Measurements from ENCODE around the gene SMIM10.
"Not testable (repeated sequence)": the region's sequence is repeated elsewhere in the genome, so short reads cannot be mapped to it uniquely, and the experiment has no call there.

SMIM10 gene

DNA sequence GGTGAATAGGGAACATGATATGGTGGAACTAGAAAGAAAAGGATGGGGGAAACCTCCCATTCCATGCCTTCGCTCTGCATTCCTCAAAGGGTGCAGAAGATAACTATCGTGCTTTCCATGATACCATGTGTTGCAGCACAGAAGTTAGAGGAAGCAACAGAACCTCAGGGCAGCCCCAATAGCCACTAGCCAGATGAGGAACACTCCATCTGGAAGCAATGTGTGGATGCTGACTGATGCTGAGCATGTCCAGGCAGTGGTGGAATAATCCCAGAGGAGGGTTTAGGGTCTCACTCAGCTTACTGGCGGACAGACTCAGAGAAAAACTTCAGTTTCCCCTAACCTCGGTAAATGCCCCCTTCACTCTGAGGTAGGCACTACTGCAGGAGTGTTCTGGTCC lies 7.5 kb downstream of the SMIM10 start:
- H3K4me3 Mint-ChIP-seq = no peak overlapping the region
- peaks cover 4% of the 10 kb centered on the region for H3K4me1 Mint-ChIP-seq (ENCODE audit: low read depth)
- no peaks in the 10 kb centered on the region for H3K36me3 Mint-ChIP-seq
- H3K27me3 Mint-ChIP-seq = no peaks in the 10 kb centered on the region
- no peak overlapping the region for H3K27ac Mint-ChIP-seq
- H3K9me3 Mint-ChIP-seq (ENCODE audit: low read depth) = no peaks in the 10 kb centered on the region

DNA sequence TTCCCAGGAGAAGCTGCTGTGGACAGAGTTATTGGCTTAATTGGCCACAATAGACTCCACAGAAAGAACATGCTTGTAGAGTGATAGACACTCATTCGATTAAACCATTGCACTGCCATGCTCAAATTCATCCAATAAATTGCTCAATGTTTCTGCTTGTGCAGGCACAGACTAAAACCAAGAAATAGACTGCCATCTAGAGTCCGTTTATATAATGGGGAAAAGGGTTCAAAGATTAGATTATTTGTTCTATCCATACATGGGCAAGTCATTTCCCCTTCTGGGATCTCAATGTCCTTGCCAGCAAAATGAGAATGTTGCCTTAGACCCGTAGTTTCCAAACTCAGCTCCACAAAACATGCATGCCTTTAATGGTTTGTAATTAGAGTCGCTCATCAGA lies 8.7 kb downstream of the SMIM10 start:
- H3K27me3 Mint-ChIP-seq = no peaks in the 10 kb centered on the region
- H3K9me3 Mint-ChIP-seq (ENCODE audit: low read depth) = no peaks in the 10 kb centered on the region
- H3K36me3 Mint-ChIP-seq = no peaks in the 10 kb centered on the region
- H3K4me1 Mint-ChIP-seq (ENCODE audit: low read depth) = peaks cover 15% of the 10 kb centered on the region
- H3K4me3 Mint-ChIP-seq = no peak overlapping the region
- H3K27ac Mint-ChIP-seq = no peak overlapping the region

- no peaks in the 10 kb centered on the region for H3K9me3 Mint-ChIP-seq (ENCODE audit: low read depth)
- H3K27ac Mint-ChIP-seq = no peak overlapping the region
- H3K27me3 Mint-ChIP-seq = no peaks in the 10 kb centered on the region
- H3K36me3 Mint-ChIP-seq = no peaks in the 10 kb centered on the region
- H3K4me3 Mint-ChIP-seq = no peak overlapping the region
- peaks cover 18% of the 10 kb centered on the region for H3K4me1 Mint-ChIP-seq (ENCODE audit: low read depth)
Measured at GRCh38 chrX:135000516-135000915, 9.7 kb downstream of the SMIM10 start.

GRCh38 chrX:135003876-135004623 lies 13.3 kb downstream of the SMIM10 start:
- H3K27me3 Mint-ChIP-seq = no peaks in the 10 kb centered on the region
- peak overlapping the region; percentile 16 for H3K27ac Mint-ChIP-seq
- H3K4me3 Mint-ChIP-seq = peak overlapping the region; percentile 89
- no peaks in the 10 kb centered on the region for H3K9me3 Mint-ChIP-seq (ENCODE audit: low read depth)
- no peaks in the 10 kb centered on the region for H3K36me3 Mint-ChIP-seq
- peaks cover 18% of the 10 kb centered on the region for H3K4me1 Mint-ChIP-seq (ENCODE audit: low read depth)

DNA sequence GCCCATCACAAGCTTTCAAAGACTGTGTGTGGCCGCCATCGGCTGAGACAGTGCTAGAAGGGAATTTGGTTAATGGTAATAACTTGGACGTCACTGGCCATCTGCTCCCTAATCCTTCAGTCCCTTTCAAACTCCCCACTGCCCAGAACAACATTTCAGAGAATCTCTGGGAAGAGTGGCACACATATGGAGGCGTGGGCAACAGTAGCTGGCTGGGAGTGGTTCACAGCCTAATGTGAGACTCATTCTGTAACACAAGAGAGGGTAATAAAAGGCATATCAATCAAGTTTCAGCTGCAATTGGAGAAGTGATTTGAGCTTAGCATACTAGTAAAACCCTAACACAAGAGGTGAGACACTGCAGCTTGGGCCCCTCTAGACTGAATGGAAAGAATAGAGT lies 15.4 kb downstream of the SMIM10 start:
- H3K4me1 Mint-ChIP-seq (ENCODE audit: low read depth) = peaks cover 18% of the 10 kb centered on the region

DNA sequence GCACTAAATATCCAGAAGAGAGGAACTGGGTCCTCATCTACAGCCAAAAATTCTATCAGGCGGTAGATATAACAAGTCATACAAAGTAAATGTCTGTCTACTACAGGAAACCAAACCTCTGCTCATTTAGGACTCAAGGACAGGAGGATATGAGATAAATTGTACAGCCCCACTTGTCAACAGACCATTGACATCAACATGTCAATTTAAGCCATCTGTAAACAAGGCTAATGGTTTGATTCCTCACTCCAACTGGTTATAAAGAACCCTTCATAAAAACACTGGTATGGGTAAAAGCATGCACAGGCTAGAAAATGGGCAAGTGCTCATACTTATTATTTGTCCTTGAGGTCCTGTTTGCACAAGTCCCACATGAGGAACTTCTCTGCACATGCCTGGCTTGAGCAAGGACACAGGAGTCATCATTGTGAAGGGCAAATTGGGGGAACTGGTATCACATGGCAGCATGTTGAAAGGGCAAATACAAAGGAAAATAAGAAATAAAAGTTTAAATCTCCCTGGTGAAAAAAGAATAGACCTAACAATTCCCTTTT lies 18.3 kb downstream of the SMIM10 start:
- Mint-ChIP-seq H3K9me3 (ENCODE audit: low read depth) (no peaks in the 10 kb centered on the region), H3K4me3 (no peak overlapping the region), H3K4me1 (ENCODE audit: low read depth) (peaks cover 6% of the 10 kb centered on the region), H3K36me3 (no peaks in the 10 kb centered on the region), H3K27ac (no peak overlapping the region), H3K27me3 (peaks cover 2% of the 10 kb centered on the region)

More for the DNA sequence above, 15.4 kb downstream of the SMIM10 start:
- H3K27me3 Mint-ChIP-seq = no peaks in the 10 kb centered on the region
- no peaks in the 10 kb centered on the region for H3K36me3 Mint-ChIP-seq
- no peak overlapping the region for H3K27ac Mint-ChIP-seq
- H3K9me3 Mint-ChIP-seq (ENCODE audit: low read depth) = no peaks in the 10 kb centered on the region
- H3K4me3 Mint-ChIP-seq = no peak overlapping the region

GRCh38 chrX:135009838-135010237 lies 19.0 kb downstream of the SMIM10 start:
- no peaks in the 10 kb centered on the region for H3K36me3 Mint-ChIP-seq
- H3K9me3 Mint-ChIP-seq (ENCODE audit: low read depth) = no peaks in the 10 kb centered on the region
- H3K4me3 Mint-ChIP-seq = no peak overlapping the region
- H3K27ac Mint-ChIP-seq = no peak overlapping the region
- H3K27me3 Mint-ChIP-seq = peaks cover 2% of the 10 kb centered on the region
- no peaks in the 10 kb centered on the region for H3K4me1 Mint-ChIP-seq (ENCODE audit: low read depth)

GRCh38 chrX:135010921-135011320 lies 20.1 kb downstream of the SMIM10 start:
- no peak overlapping the region for H3K4me3 Mint-ChIP-seq
- H3K27ac Mint-ChIP-seq = no peak overlapping the region
- peaks cover 2% of the 10 kb centered on the region for H3K27me3 Mint-ChIP-seq
- H3K36me3 Mint-ChIP-seq = no peaks in the 10 kb centered on the region
- no peaks in the 10 kb centered on the region for H3K9me3 Mint-ChIP-seq (ENCODE audit: low read depth)
- H3K4me1 Mint-ChIP-seq (ENCODE audit: low read depth) = no peaks in the 10 kb centered on the region

DNA sequence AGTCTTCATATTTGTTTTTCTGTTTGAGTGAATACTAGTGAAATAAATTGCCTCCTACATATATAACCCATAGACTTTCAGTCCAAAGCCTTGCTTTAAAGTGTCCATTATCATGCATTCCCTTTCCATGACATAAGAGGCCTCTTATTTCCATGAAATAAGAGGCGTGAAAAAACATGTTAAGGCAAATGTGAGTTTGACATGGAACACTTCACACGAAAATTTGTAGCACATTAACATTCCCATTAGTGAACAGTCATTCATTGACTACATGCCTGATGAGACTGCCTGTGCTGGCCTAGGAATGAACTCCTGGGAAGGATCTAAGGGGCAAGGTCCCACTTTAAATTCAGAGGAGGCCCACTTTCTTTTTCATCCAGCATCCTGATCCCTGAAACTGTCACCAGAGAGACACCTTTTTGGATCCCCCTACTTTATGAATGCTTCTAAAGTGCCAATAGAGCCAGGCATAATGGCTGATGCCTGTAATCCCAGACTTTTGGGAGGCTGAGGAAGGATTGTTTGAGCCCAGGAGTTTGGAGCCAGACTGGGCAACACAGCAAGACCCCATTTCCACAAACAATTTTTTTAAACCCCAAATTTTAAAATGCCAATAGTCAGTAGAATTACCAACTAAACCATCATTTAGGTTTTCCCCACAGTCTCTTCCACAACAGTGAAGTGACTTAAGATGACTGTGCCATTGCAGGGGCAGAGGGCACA lies 24.9 kb downstream of the SMIM10 start:
- Mint-ChIP-seq H3K9me3 (ENCODE audit: low read depth) (no peaks in the 10 kb centered on the region), H3K27ac (no peak overlapping the region), H3K27me3 (peaks cover 2% of the 10 kb centered on the region), H3K36me3 (no peaks in the 10 kb centered on the region), H3K4me1 (ENCODE audit: low read depth) (no peaks in the 10 kb centered on the region), H3K4me3 (no peak overlapping the region)

DNA sequence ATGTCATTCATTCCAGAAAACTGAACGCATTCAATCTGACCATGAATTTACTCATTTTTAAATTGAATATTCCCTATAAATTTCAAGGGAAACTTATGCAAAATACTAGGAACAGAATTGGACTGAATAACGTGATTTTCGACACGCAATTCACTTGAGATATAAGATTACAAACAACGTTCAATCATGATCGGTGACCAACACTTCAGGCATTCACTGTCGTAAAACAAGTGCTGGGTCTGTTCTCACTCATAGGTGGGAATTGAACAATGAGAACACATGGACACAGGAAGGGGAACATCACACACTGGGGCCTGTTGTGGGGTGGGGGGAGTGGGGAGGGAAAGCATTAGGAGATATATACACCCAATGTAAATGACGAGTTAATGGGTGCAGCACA lies 29.1 kb downstream of the SMIM10 start:
- H3K27me3 Mint-ChIP-seq; H3K27ac Mint-ChIP-seq; H3K36me3 Mint-ChIP-seq; H3K4me3 Mint-ChIP-seq; H3K9me3 Mint-ChIP-seq (ENCODE audit: low read depth): not testable (repeated sequence)
- H3K4me1 Mint-ChIP-seq (ENCODE audit: low read depth) = peaks cover 11% of the 10 kb centered on the region

GRCh38 chrX:135023791-135024190 lies 33.0 kb downstream of the SMIM10 start:
- H3K4me3 Mint-ChIP-seq, H3K27me3 Mint-ChIP-seq: not testable (repeated sequence)

DNA sequence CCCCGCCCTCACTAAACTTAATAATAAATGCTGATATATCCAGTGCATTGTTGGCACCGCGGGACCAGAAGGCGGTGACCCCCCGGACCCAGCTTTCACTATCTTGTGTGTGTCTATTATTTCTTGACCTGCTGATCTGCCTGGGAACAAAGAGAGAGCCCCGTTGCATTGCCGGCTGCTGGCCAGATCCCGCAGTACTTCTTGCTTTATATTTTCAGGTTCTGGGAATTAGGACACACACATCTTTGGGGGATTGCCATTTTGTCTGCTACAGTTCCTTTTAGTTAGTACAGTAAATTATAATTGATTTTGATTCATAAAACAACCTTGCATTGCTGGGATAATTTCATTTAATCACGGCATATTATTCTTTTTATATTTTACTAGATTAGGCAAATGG lies 33.7 kb downstream of the SMIM10 start:
- peaks cover 11% of the 10 kb centered on the region for H3K4me1 Mint-ChIP-seq (ENCODE audit: low read depth)
- H3K9me3 Mint-ChIP-seq (ENCODE audit: low read depth) = no peaks in the 10 kb centered on the region
- H3K36me3 Mint-ChIP-seq = no peaks in the 10 kb centered on the region
- no peak overlapping the region for H3K4me3 Mint-ChIP-seq
- peaks cover 5% of the 10 kb centered on the region for H3K27me3 Mint-ChIP-seq
- no peak overlapping the region for H3K27ac Mint-ChIP-seq

More at GRCh38 chrX:135023791-135024190, 33.0 kb downstream of the SMIM10 start:
- H3K27ac Mint-ChIP-seq; H3K36me3 Mint-ChIP-seq; H3K9me3 Mint-ChIP-seq (ENCODE audit: low read depth): not testable (repeated sequence)
- peaks cover 11% of the 10 kb centered on the region for H3K4me1 Mint-ChIP-seq (ENCODE audit: low read depth)

DNA sequence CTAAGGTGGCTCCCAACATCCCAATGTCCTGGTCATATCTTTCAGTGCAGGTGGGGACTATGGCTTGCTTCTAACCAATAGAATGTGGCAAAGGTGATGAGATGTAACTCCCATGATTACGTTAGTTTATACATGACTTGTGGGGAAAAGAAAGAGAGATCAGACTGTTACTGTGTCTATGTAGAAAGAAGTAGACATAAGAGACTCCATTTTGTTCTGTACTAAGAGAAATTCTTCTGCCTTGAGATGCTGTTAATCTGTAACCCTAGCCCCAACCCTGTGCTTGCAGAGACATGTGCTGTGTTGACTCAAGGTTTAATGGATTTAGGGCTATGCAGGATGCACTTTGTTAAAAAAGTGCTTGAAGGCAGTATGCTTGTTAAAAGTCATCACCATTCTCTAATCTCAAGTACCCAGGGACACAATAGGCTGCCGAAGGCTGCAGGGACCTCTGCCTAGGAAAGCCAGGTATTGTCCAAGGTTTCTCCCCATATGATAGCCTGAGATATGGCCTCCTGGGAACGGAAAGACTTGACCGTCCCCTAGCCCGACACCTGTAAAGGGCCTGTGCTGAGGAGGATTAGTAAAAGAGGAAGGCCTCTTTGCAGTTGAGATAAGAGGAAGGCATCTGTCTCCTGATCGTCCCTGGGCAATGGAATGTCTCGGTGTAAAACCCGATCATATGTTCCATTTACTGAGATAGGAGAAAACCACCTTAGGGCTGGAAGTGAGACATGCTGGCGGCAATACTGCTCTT lies 39.6 kb downstream of the SMIM10 start:
- Mint-ChIP-seq H3K4me1 (ENCODE audit: low read depth) (peaks cover 16% of the 10 kb centered on the region), H3K4me3 (peak overlapping the region; percentile 30)
- not testable (repeated sequence) for H3K27ac Mint-ChIP-seq; H3K9me3 Mint-ChIP-seq (ENCODE audit: low read depth); H3K36me3 Mint-ChIP-seq; H3K27me3 Mint-ChIP-seq

DNA sequence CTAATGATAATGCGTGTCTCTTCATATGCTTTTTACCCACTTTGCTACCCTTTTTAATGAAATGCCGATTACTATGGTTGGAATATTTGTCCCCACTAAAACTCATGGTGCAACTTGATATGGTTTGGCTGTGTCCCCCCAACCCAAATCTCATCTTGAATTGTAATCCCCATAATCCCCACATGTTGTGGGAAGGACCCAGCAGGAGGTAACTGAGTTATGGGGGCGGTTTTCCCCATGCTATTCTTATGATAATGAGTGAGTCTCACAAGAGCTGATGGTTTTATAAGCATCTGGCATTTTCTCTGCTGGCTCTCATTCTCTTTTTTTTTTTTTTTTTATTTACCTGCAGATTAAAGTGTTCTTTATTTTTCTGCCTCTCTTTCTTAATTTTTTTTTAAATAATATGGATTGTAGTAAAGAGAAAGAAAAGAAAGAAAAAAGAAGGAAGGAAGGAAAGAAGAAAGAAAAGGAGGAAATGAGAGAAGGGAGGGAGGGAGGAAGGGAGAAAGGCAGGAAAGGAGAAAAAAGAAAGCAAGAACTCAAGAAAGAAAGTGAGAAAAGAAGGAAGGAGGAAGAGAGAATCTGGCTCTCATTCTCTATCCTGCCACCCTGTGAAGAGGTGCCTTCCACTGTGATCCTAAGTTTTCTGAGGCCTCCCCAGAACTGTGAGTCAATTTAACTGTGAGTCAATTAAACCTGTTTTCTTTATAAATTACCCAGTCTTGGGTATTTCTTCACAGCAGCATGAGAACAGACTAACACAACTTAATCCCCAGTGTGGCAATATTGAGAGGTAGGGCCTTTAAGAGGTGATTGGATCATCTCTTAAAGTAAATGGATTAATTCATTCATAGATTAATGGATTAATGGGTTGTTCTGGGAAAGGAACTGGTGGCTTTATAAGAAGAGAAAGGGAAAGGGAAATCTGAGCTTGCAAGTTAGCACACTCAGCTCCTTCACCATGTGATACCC lies 50.6 kb downstream of the SMIM10 start:
- not testable (repeated sequence) for H3K27me3 Mint-ChIP-seq; H3K27ac Mint-ChIP-seq; H3K4me3 Mint-ChIP-seq; H3K9me3 Mint-ChIP-seq (ENCODE audit: low read depth); H3K36me3 Mint-ChIP-seq; H3K4me1 Mint-ChIP-seq (ENCODE audit: low read depth)
